Hematopoietic multipotent progenitor cell (in vitro differentiated cells): ENCODE results near the gene MCUR1. TPM values are rescaled to one million over a fixed set of nuclear protein-coding genes. Genes with fewer than 3 reads are reported as not detected.

Source experiments
- DNase-seq, 3 donors: peaks; one replicate each; pipeline ENCODE4 v3.0.0-alpha.2; 2011 to 2015; ENCODE audit warnings: low read depth in 2 of 3, low spot score in 2 of 3
- total RNA-seq: library from RNA; depleted of rRNA; stranded (reverse); fragments of >200 nt; gene quantifications from one replicate; pipeline ENCODE4 v1.2.3, GENCODE V29; 2012

MCUR1 gene
- total RNA-seq, 1 donor: 5.7 TPM

GRCh38 chr6:13742961-13743735 lies 71.2 kb downstream of the MCUR1 start:
- DNase-seq: no peak

GRCh38 chr6:13741365-13741764 lies 73.0 kb downstream of the MCUR1 start:
- DNase-seq: no peak

Other genes starting within 250 kb of the MCUR1 start
- gene SIRT5, start 240.0 kb downstream of the MCUR1 start, total RNA-seq: 10.5 TPM
- 26.9 TPM for gene NOL7, start 199.2 kb downstream of the MCUR1 start, total RNA-seq
- 15.3 TPM for gene RANBP9, start 102.7 kb downstream of the MCUR1 start, total RNA-seq
- 0.27 TPM for gene RNF182, start 110.4 kb upstream of the MCUR1 start, total RNA-seq